Uterus (tissue), 2 donors: Measurements from ENCODE around the gene IBA57.

Experiments used
- CTCF ChIP-seq, 4 experiments: fragments of 200-600 bp in 2 of 4; fragments of 450-650 bp in 2 of 4; sonication (generic) in 2 of 4; IDR thresholded peaks; one replicate each; pipeline ENCODE4 v1.5.1; 2016 to 2019; ENCODE audit warnings: antibody characterized with exemption in 4 of 4, mild to moderate bottlenecking in 2 of 4, moderate library complexity in 1 of 4
- POLR2A ChIP-seq, 2 donors: fragments of 450-650 bp; IDR thresholded peaks; one replicate each; pipeline ENCODE4 v1.6.1; 2016; ENCODE audit warnings: antibody characterized with exemption in 2 of 2, mild to moderate bottlenecking in 1 of 2, moderate library complexity in 1 of 2

DNA sequence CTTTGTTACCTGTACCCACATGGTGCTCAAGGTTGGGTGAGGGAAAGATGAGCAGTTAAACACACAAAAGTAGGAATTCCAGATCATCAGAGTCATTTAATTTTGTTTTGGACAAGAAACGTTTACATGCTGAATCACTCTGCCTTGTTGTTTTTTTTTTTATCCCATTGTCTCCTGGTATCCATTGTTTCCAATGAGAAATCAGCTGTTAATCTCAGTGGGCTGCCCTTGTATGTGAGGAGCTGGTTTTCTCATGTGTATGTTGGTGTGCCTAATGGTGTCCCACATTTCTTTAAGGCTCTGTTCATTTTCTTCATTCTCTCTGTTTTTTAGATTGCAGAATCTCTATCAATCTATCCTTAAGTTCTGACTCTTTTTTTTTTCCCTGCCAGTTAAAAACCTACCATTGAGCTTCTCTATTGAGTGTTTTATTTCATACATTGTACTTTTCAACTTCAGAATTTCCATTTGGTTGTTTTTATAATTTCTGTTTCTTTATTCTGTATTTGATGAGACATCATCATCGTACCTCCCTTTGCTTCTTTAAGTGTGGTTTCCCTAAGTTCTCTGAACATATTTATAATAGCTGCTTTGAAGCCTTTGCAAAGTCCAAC, 33.5 kb downstream of the IBA57 start:
- TF ChIP-seq CTCF (IDR thresholded peaks at IDR 0.05): no peak
- no peak for TF ChIP-seq POLR2A (IDR thresholded peaks at IDR 0.05)
